Neuron (in vitro differentiated cells): ENCODE data around the gene AOAH.

Experiments used
- H2AFZ ChIP-seq: one replicate; pipeline ENCODE4 v1.6.1; 2013; ENCODE audit warnings: low read depth, mild to moderate bottlenecking, inconsistent platforms, low read length, moderate library complexity
- H3K27me3 ChIP-seq: one replicate; pipeline ENCODE4 v1.6.1; 2013; ENCODE audit warnings: low read length; ENCODE audit not compliant: insufficient read depth
- H3K36me3 ChIP-seq: one replicate; pipeline ENCODE4 v1.6.1; 2013; ENCODE audit warnings: low read length; ENCODE audit not compliant: insufficient read depth
- H3K4me1 ChIP-seq: one replicate; pipeline ENCODE4 v1.6.1; 2013; ENCODE audit warnings: low read length; ENCODE audit not compliant: insufficient read depth
- H3K4me3 ChIP-seq: 2 replicates; pipeline ENCODE4 v1.5.1; 2013; ENCODE audit warnings: mild to moderate bottlenecking, low read length, moderate library complexity
- H3K9me3 ChIP-seq: one replicate; pipeline ENCODE4 v1.6.1; 2013; ENCODE audit warnings: low read length

The AOAH gene

GRCh38 chr7:36640682-36641081, 83.6 kb downstream of the AOAH start:
- Histone ChIP-seq H3K4me1 (peaks cover 24% of the 10 kb centered on the region), H3K9me3 (no peaks in the 10 kb centered on the region), H3K4me3 (no peak overlapping the region), H3K36me3 (no peaks in the 10 kb centered on the region), H3K27me3 (no peaks in the 10 kb centered on the region), H2AFZ (no peak overlapping the region)

- H2AFZ ChIP-seq: no peak overlapping the region
- no peaks in the 10 kb centered on the region for H3K36me3 ChIP-seq
These were observed 84.5 kb downstream of the AOAH start for GRCh38 chr7:36639826-36640225.

GRCh38 chr7:36638586-36639263, 85.6 kb downstream of the AOAH start:
- Histone ChIP-seq H3K4me1 (peaks cover 22% of the 10 kb centered on the region), H3K4me3 (no peak overlapping the region), H3K36me3 (no peaks in the 10 kb centered on the region), H3K9me3 (no peaks in the 10 kb centered on the region), H2AFZ (no peak overlapping the region), H3K27me3 (no peaks in the 10 kb centered on the region)

More at GRCh38 chr7:36639826-36640225, 84.5 kb downstream of the AOAH start:
- Histone ChIP-seq H3K4me3 (no peak overlapping the region), H3K9me3 (no peaks in the 10 kb centered on the region), H3K27me3 (no peaks in the 10 kb centered on the region), H3K4me1 (peaks cover 24% of the 10 kb centered on the region)

- Histone ChIP-seq H2AFZ (no peak overlapping the region), H3K4me1 (peaks cover 22% of the 10 kb centered on the region), H3K36me3 (no peaks in the 10 kb centered on the region), H3K27me3 (no peaks in the 10 kb centered on the region), H3K4me3 (no peak overlapping the region), H3K9me3 (no peaks in the 10 kb centered on the region)
These were observed 86.2 kb downstream of the AOAH start for GRCh38 chr7:36638140-36638539.

- H2AFZ ChIP-seq: no peak overlapping the region
- H3K4me3 ChIP-seq: no peak overlapping the region
- H3K27me3 ChIP-seq: no peaks in the 10 kb centered on the region
- H3K36me3 ChIP-seq: no peaks in the 10 kb centered on the region
- peaks cover 26% of the 10 kb centered on the region for H3K4me1 ChIP-seq
- no peaks in the 10 kb centered on the region for H3K9me3 ChIP-seq
These were observed 86.9 kb downstream of the AOAH start for GRCh38 chr7:36637417-36637816.

- Histone ChIP-seq H3K27me3 (no peaks in the 10 kb centered on the region), H3K4me3 (no peak overlapping the region)
These were observed 88.2 kb downstream of the AOAH start for GRCh38 chr7:36636126-36636525.

GRCh38 chr7:36635091-36635490, 89.2 kb downstream of the AOAH start:
- Histone ChIP-seq H3K9me3 (no peaks in the 10 kb centered on the region), H3K4me1 (peaks cover 23% of the 10 kb centered on the region), H3K4me3 (no peak overlapping the region), H3K36me3 (no peaks in the 10 kb centered on the region), H2AFZ (no peak overlapping the region), H3K27me3 (no peaks in the 10 kb centered on the region)

More at GRCh38 chr7:36636126-36636525, 88.2 kb downstream of the AOAH start:
- Histone ChIP-seq H2AFZ (no peak overlapping the region), H3K36me3 (no peaks in the 10 kb centered on the region), H3K4me1 (peaks cover 23% of the 10 kb centered on the region), H3K9me3 (no peaks in the 10 kb centered on the region)

GRCh38 chr7:36633377-36633776, 90.9 kb downstream of the AOAH start:
- Histone ChIP-seq H2AFZ (no peak overlapping the region), H3K36me3 (no peaks in the 10 kb centered on the region), H3K4me1 (peaks cover 40% of the 10 kb centered on the region), H3K9me3 (no peaks in the 10 kb centered on the region), H3K27me3 (no peaks in the 10 kb centered on the region), H3K4me3 (no peak overlapping the region)

GRCh38 chr7:36630112-36630650, 94.1 kb downstream of the AOAH start:
- H3K4me1 ChIP-seq: peaks cover 35% of the 10 kb centered on the region
- no peak overlapping the region for H3K4me3 ChIP-seq
- H3K27me3 ChIP-seq: no peaks in the 10 kb centered on the region
- no peak overlapping the region for H2AFZ ChIP-seq
- no peaks in the 10 kb centered on the region for H3K9me3 ChIP-seq
- no peaks in the 10 kb centered on the region for H3K36me3 ChIP-seq

GRCh38 chr7:36629351-36629750, 94.9 kb downstream of the AOAH start:
- no peaks in the 10 kb centered on the region for H3K27me3 ChIP-seq
- H2AFZ ChIP-seq: no peak overlapping the region

GRCh38 chr7:36627836-36628235, 96.5 kb downstream of the AOAH start:
- no peaks in the 10 kb centered on the region for H3K36me3 ChIP-seq
- H3K4me3 ChIP-seq: no peak overlapping the region
- no peak overlapping the region for H2AFZ ChIP-seq
- peaks cover 24% of the 10 kb centered on the region for H3K4me1 ChIP-seq
- no peaks in the 10 kb centered on the region for H3K27me3 ChIP-seq
- H3K9me3 ChIP-seq: no peaks in the 10 kb centered on the region

More at GRCh38 chr7:36629351-36629750, 94.9 kb downstream of the AOAH start:
- no peaks in the 10 kb centered on the region for H3K36me3 ChIP-seq
- no peak overlapping the region for H3K4me3 ChIP-seq
- no peaks in the 10 kb centered on the region for H3K9me3 ChIP-seq
- peaks cover 28% of the 10 kb centered on the region for H3K4me1 ChIP-seq

- no peak overlapping the region for H3K4me3 ChIP-seq
- H3K9me3 ChIP-seq: no peaks in the 10 kb centered on the region
- no peaks in the 10 kb centered on the region for H3K27me3 ChIP-seq
- H3K36me3 ChIP-seq: no peaks in the 10 kb centered on the region
- no peak overlapping the region for H2AFZ ChIP-seq
- peaks cover 18% of the 10 kb centered on the region for H3K4me1 ChIP-seq
These were observed 98.2 kb downstream of the AOAH start for GRCh38 chr7:36626111-36626510.

GRCh38 chr7:36625247-36625646, 99.0 kb downstream of the AOAH start:
- H3K4me1 ChIP-seq: peaks cover 19% of the 10 kb centered on the region
- no peaks in the 10 kb centered on the region for H3K9me3 ChIP-seq
- no peaks in the 10 kb centered on the region for H3K36me3 ChIP-seq
- H3K27me3 ChIP-seq: no peaks in the 10 kb centered on the region
- no peak overlapping the region for H2AFZ ChIP-seq
- H3K4me3 ChIP-seq: no peak overlapping the region

GRCh38 chr7:36623247-36623646, 101.0 kb downstream of the AOAH start:
- H2AFZ ChIP-seq: no peak overlapping the region
- H3K36me3 ChIP-seq: no peaks in the 10 kb centered on the region
- H3K4me3 ChIP-seq: no peak overlapping the region
- H3K27me3 ChIP-seq: no peaks in the 10 kb centered on the region
- H3K9me3 ChIP-seq: no peaks in the 10 kb centered on the region
- peaks cover 3% of the 10 kb centered on the region for H3K4me1 ChIP-seq
